ENCODE measurements around the gene HCN2.

DNA sequence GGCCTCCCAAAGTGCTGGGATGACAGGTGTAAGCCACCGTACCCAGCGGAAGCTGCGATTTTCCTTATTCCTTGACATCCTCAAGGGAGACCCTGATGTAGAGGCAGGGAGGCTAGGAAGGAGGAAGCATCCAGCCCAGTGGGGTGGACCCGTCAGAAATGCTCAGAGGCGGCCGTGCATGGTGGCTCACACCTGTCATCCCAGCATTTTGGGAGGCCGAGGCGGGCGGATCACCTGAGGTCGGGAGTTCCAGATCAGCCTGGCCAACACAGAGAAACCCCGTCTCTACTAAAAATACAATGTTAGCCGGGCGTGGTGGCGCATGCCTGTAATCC, 34.2 kb upstream of the HCN2 start:
- TF ChIP-seq, protein P1, sequence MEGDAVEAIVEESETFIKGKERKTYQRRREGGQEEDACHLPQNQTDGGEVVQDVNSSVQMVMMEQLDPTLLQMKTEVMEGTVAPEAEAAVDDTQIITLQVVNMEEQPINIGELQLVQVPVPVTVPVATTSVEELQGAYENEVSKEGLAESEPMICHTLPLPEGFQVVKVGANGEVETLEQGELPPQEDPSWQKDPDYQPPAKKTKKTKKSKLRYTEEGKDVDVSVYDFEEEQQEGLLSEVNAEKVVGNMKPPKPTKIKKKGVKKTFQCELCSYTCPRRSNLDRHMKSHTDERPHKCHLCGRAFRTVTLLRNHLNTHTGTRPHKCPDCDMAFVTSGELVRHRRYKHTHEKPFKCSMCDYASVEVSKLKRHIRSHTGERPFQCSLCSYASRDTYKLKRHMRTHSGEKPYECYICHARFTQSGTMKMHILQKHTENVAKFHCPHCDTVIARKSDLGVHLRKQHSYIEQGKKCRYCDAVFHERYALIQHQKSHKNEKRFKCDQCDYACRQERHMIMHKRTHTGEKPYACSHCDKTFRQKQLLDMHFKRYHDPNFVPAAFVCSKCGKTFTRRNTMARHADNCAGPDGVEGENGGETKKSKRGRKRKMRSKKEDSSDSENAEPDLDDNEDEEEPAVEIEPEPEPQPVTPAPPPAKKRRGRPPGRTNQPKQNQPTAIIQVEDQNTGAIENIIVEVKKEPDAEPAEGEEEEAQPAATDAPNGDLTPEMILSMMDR (conservative IDR thresholded peaks at IDR 0.05; ENCODE audit: low read length), result no peak
- TF ChIP-seq EZH2phosphoT487 (IDR thresholded peaks at IDR 0.05; ENCODE audit: borderline replicate concordance, low read depth, low read length), result no peak

Measured in OCI-LY7 (cell line).